HCT116 (cell line): ENCODE data around the gene CAPN10. TPM values are rescaled to one million over a fixed set of nuclear protein-coding genes. Genes with fewer than 3 reads are reported as not detected.

Source experiments
- ATAC-seq: fragments of 200-7000 bp; cut with Tn5 transposase; 2 replicates; pipeline ENCODE4 v1.9.1; 2020; ENCODE audit warnings: mild to moderate bottlenecking, moderate library complexity
- BruUV-seq: library from RNA; stranded (reverse); fragments of 400-500 nt; replicated peaks from 2 replicates; lab custom pipeline; 2021; lab: Mats Ljungman, UMichigan
- CTCF ChIA-PET: fragments of 300-600 bp; sonication (Branson Sonifier 250); formaldehyde crosslinking; loops from one replicate; lab custom pipeline; 2021; ENCODE audit warnings: antibody characterized with exemption; lab: Charles Lee
- POLR2A ChIA-PET: fragments of 300-600, 350-600 bp; sonication (Branson Sonifier 250); formaldehyde crosslinking; loops from one replicate; lab custom pipeline; 2021; ENCODE audit warnings: antibody characterized with exemption; lab: Charles Lee
- RAD21 ChIA-PET, 2 experiments: fragments of 300-600 bp; sonication (Branson Sonifier 250); formaldehyde crosslinking; loops; one replicate each; lab custom pipeline; 2023; ENCODE audit warnings: low total read pairs in 2 of 2; ENCODE audit not compliant: uncharacterized antibody in 2 of 2, unreplicated experiment in 2 of 2, low non-redundant PET in 1 of 2; lab: Charles Lee
- DNase-seq: peaks from one replicate; pipeline ENCODE4 v3.0.0-alpha.2; 2010; ENCODE audit warnings: low read depth, low spot score
- H2AFZ ChIP-seq: fragments of 200-600 bp; shearing (Covaris generic), sonication (generic); 2 replicates; pipeline ENCODE4 v1.6.1; 2017; ENCODE audit warnings: low read depth, mixed run types, mixed read lengths, antibody characterized with exemption, low read length; ENCODE audit not compliant: poor library complexity, severe bottlenecking
- H3K27ac ChIP-seq: 2 replicates; pipeline ENCODE4 v1.5.1; 2012; ENCODE audit warnings: low read depth, low read length
- H3K27me3 ChIP-seq: fragments of 200-600 bp; sonication (generic); 2 replicates; pipeline ENCODE4 v1.6.1; 2016; ENCODE audit warnings: mixed run types, low read length, mixed read lengths; ENCODE audit not compliant: insufficient read depth
- H3K36me3 ChIP-seq, 2 experiments: fragments of 200-500 bp in 1 of 2; fragments of 200-600 bp in 1 of 2; sonication (Bioruptor generic) in 1 of 2; sonication (generic) in 1 of 2; 2 replicates each; pipeline versions ENCODE4 v1.5.1 to v1.6.1; 2014 to 2016; ENCODE audit warnings: low read length in 2 of 2, inconsistent platforms in 1 of 2, mixed read lengths in 1 of 2, mixed run types in 1 of 2; ENCODE audit not compliant: insufficient read depth in 2 of 2, control insufficient read depth in 1 of 2
- H3K4me1 ChIP-seq, 2 experiments: fragments of 200-600 bp in 1 of 2; sonication (generic) in 1 of 2; 2 replicates each; pipeline versions ENCODE4 v1.5.1 to v1.6.1; 2012 to 2017; ENCODE audit warnings: low read length in 2 of 2, inconsistent platforms in 1 of 2, mild to moderate bottlenecking in 1 of 2, mixed read lengths in 1 of 2, mixed run types in 1 of 2, moderate library complexity in 1 of 2; ENCODE audit not compliant: insufficient read depth in 2 of 2, control insufficient read depth in 1 of 2
- H3K4me2 ChIP-seq: fragments of 200-600 bp; sonication (generic); 2 replicates; pipeline ENCODE4 v1.6.1; 2017; ENCODE audit warnings: mixed run types, low read length, mixed read lengths
- H3K4me3 ChIP-seq, 2 experiments: fragments of 200-600 bp in 1 of 2; sonication (generic) in 1 of 2; replicated peaks in 1 of 2; 2 replicates each; pipeline ENCODE4 v1.5.1; 2011 to 2016; ENCODE audit warnings: low read length in 2 of 2, control low read depth in 1 of 2, low read depth in 1 of 2, mild to moderate bottlenecking in 1 of 2, mixed read lengths in 1 of 2, mixed run types in 1 of 2
- H3K79me2 ChIP-seq: fragments of 200-600 bp; sonication (generic); 2 replicates; pipeline ENCODE4 v1.6.1; 2017; ENCODE audit warnings: mild to moderate bottlenecking, mixed run types, low read length, moderate library complexity, mixed read lengths; ENCODE audit not compliant: insufficient read depth
- H3K9ac ChIP-seq: fragments of 200-600 bp; sonication (generic); 2 replicates; pipeline ENCODE4 v1.6.1; 2016; ENCODE audit warnings: low read length, mixed read lengths
- H3K9me2 ChIP-seq: fragments of 200-600 bp; sonication (generic), shearing (Covaris generic); 2 replicates; pipeline ENCODE4 v1.6.1; 2017; ENCODE audit warnings: mixed run types, mild to moderate bottlenecking, moderate library complexity; ENCODE audit not compliant: insufficient read depth
- H3K9me3 ChIP-seq, 2 experiments: fragments of 200-500 bp in 1 of 2; fragments of 200-600 bp in 1 of 2; sonication (Bioruptor generic) in 1 of 2; sonication (generic) in 1 of 2; 2 replicates each; pipeline ENCODE4 v1.6.1; 2014 to 2017; ENCODE audit warnings: low read length in 2 of 2, mixed read lengths in 2 of 2, inconsistent platforms in 1 of 2, low read depth in 1 of 2, mild to moderate bottlenecking in 1 of 2, mixed run types in 1 of 2, moderate library complexity in 1 of 2; ENCODE audit not compliant: control insufficient read depth in 1 of 2, insufficient read depth in 1 of 2
- H4K20me1 ChIP-seq: fragments of 200-600 bp; sonication (generic), shearing (Covaris generic); 2 replicates; pipeline ENCODE4 v1.6.1; 2017; ENCODE audit warnings: mixed run types, mild to moderate bottlenecking, moderate library complexity; ENCODE audit not compliant: insufficient read depth
- ATF3 ChIP-seq: IDR thresholded peaks from 2 replicates; pipeline ENCODE4 v1.6.1; 2012
- CEBPB ChIP-seq: IDR thresholded peaks from 2 replicates; pipeline ENCODE4 v1.6.1; 2012; ENCODE audit warnings: low read depth
- EGR1 ChIP-seq: IDR thresholded peaks from 2 replicates; pipeline ENCODE4 v1.6.1; 2012; ENCODE audit warnings: low read depth
- EZH2 ChIP-seq: fragments of 200-600 bp; sonication (generic); IDR thresholded peaks from 2 replicates; pipeline ENCODE4 v1.6.1; 2017; ENCODE audit warnings: antibody characterized with exemption, mixed run types
- EZH2phosphoT487 ChIP-seq: fragments of 200-600 bp; IDR thresholded peaks from 2 replicates; pipeline ENCODE4 v1.6.1; 2018; ENCODE audit warnings: antibody characterized with exemption, borderline replicate concordance
- JUND ChIP-seq: IDR thresholded peaks from 2 replicates; pipeline ENCODE4 v1.6.1; 2012
- POLR2A ChIP-seq: IDR thresholded peaks from 2 replicates; pipeline ENCODE4 v1.7.0; 2011; ENCODE audit warnings: borderline replicate concordance; ENCODE audit not compliant: insufficient read depth, insufficient read length; ENCODE audit errors: extremely low read depth
- RAD21 ChIP-seq: IDR thresholded peaks from 2 replicates; pipeline ENCODE4 v1.6.1; 2012; ENCODE audit warnings: low read depth, mild to moderate bottlenecking
- SIN3A ChIP-seq: IDR thresholded peaks from 2 replicates; pipeline ENCODE4 v1.6.1; 2012; ENCODE audit warnings: low read depth
- YY1 ChIP-seq: IDR thresholded peaks from 2 replicates; pipeline ENCODE4 v1.6.1; 2011; ENCODE audit warnings: low read length, low read depth, moderate library complexity, mild to moderate bottlenecking; ENCODE audit not compliant: insufficient replicate concordance; ENCODE audit errors: extremely low read depth
- ZNF274 ChIP-seq: fragments of 200-500 bp; sonication (Bioruptor generic); IDR thresholded peaks from 2 replicates; pipeline ENCODE4 v1.6.1; 2014; ENCODE audit warnings: mild to moderate bottlenecking, low read depth, low read length, inconsistent platforms
- intact Hi-C: fragments of 100-400 bp; cut with micrococcal nuclease; formaldehyde crosslinking; loops from 2 replicates; pipeline ENCODE4 v1.10.0; 2022
- total RNA-seq: library from RNA; stranded (reverse); gene quantifications from one replicate; pipeline ENCODE4 v1.2.1, GENCODE V29; 2021; ENCODE audit not compliant: unreplicated experiment
- TF ChIP-seq, protein P1 (sequence below): IDR thresholded peaks from 2 replicates; pipeline ENCODE4 v1.6.1; 2011; ENCODE audit warnings: mild to moderate bottlenecking, low read length, moderate library complexity; ENCODE audit not compliant: insufficient replicate concordance; ENCODE audit errors: extremely low read depth
- TF ChIP-seq, protein P2 (sequence below): IDR thresholded peaks from 2 replicates; pipeline ENCODE4 v1.6.1; 2012
- TF ChIP-seq, protein P3 (sequence below), 3 experiments: fragments of 200-600 bp in 1 of 3; sonication (generic) in 1 of 3; IDR thresholded peaks in 2 of 3; conservative IDR thresholded peaks in 1 of 3; 2 replicates each; pipeline ENCODE4 v1.5.1; 2012 to 2017; ENCODE audit warnings: low read depth in 2 of 3, low read length in 2 of 3, antibody characterized with exemption in 1 of 3, borderline replicate concordance in 1 of 3, control low read depth in 1 of 3, mild to moderate bottlenecking in 1 of 3, mixed read lengths in 1 of 3, mixed run types in 1 of 3, moderate library complexity in 1 of 3; ENCODE audit not compliant: insufficient read depth in 1 of 3

Gene CAPN10
- total RNA-seq, 1 experiment from 2014 or later, result 40.7 TPM

GRCh38 chr2:240630771-240631547 lies 44.4 kb downstream of the CAPN10 start:
- CTCF ChIA-PET, result no interaction called here

More at GRCh38 chr2:240630771-240631547, 44.4 kb downstream of the CAPN10 start:
- H3K27me3 ChIP-seq, result no peaks in the 10 kb centered on the region
- H3K4me3 ChIP-seq, result no peak overlapping the region
- H3K79me2 ChIP-seq, result no peaks in the 10 kb centered on the region
- H4K20me1 ChIP-seq, result no peaks in the 10 kb centered on the region
- no peaks in the 10 kb centered on the region for H3K4me1 ChIP-seq
- DNase-seq (no peak), ATAC-seq (no peak)
- intact Hi-C loops, result no loop called here
- H3K4me2 ChIP-seq, result no peak overlapping the region
- no peaks in the 10 kb centered on the region for H3K36me3 ChIP-seq
- BruUV-seq, result no TSS peak
- H3K9me3 ChIP-seq, result peaks cover 5 to 6% of the 10 kb centered on the region in 2 experiments; a peak in 2 of 4 replicates
- TF ChIP-seq SIN3A (no peak), RAD21 (no peak), ATF3 (no peak), EGR1 (no peak), JUND (no peak), EZH2 (no peak), CEBPB (no peak), YY1 (no peak), EZH2phosphoT487 (no peak), ZNF274 (no peak), POLR2A (no peak)
- TF ChIP-seq, protein P1, sequence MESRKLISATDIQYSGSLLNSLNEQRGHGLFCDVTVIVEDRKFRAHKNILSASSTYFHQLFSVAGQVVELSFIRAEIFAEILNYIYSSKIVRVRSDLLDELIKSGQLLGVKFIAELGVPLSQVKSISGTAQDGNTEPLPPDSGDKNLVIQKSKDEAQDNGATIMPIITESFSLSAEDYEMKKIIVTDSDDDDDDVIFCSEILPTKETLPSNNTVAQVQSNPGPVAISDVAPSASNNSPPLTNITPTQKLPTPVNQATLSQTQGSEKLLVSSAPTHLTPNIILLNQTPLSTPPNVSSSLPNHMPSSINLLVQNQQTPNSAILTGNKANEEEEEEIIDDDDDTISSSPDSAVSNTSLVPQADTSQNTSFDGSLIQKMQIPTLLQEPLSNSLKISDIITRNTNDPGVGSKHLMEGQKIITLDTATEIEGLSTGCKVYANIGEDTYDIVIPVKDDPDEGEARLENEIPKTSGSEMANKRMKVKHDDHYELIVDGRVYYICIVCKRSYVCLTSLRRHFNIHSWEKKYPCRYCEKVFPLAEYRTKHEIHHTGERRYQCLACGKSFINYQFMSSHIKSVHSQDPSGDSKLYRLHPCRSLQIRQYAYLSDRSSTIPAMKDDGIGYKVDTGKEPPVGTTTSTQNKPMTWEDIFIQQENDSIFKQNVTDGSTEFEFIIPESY, result no peak
- TF ChIP-seq, protein P2, sequence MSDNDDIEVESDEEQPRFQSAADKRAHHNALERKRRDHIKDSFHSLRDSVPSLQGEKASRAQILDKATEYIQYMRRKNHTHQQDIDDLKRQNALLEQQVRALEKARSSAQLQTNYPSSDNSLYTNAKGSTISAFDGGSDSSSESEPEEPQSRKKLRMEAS, result no peak
- TF ChIP-seq, protein P3, sequence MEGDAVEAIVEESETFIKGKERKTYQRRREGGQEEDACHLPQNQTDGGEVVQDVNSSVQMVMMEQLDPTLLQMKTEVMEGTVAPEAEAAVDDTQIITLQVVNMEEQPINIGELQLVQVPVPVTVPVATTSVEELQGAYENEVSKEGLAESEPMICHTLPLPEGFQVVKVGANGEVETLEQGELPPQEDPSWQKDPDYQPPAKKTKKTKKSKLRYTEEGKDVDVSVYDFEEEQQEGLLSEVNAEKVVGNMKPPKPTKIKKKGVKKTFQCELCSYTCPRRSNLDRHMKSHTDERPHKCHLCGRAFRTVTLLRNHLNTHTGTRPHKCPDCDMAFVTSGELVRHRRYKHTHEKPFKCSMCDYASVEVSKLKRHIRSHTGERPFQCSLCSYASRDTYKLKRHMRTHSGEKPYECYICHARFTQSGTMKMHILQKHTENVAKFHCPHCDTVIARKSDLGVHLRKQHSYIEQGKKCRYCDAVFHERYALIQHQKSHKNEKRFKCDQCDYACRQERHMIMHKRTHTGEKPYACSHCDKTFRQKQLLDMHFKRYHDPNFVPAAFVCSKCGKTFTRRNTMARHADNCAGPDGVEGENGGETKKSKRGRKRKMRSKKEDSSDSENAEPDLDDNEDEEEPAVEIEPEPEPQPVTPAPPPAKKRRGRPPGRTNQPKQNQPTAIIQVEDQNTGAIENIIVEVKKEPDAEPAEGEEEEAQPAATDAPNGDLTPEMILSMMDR (IDR thresholded peaks at IDR 0.05 in 2 of 3, conservative IDR thresholded peaks at IDR 0.05 in 1 of 3; ENCODE audit: borderline replicate concordance in 1 of 3, insufficient read depth in 1 of 3, low read depth in 2 of 3, low read length in 2 of 3), result no peak
- H2AFZ ChIP-seq, result no peak overlapping the region
- POLR2A ChIA-PET, result no interaction called here
- H3K9me2 ChIP-seq, result no peaks in the 10 kb centered on the region
- no peak overlapping the region for H3K27ac ChIP-seq
- H3K9ac ChIP-seq, result no peak overlapping the region
- RAD21 ChIA-PET, result no interaction called here
